Measurements from ENCODE around the gene PRAMEF9.
"Not testable (repeated sequence)": the region's sequence is repeated elsewhere in the genome, so short reads cannot be mapped to it uniquely, and the experiment has no call there.

Gene PRAMEF9

GRCh38 chr1:13222788-13223187, 51.1 kb downstream of the PRAMEF9 start:
- not testable (repeated sequence) for H3K79me2 ChIP-seq (ENCODE audit: insufficient read depth, low read length); H2AFZ ChIP-seq (ENCODE audit: low read length); H3K36me3 ChIP-seq (ENCODE audit: insufficient read depth, low read length); H4K20me1 ChIP-seq (ENCODE audit: insufficient read depth, low read length, poor library complexity, severe bottlenecking); H3K4me1 ChIP-seq (ENCODE audit: insufficient read depth, low read length, poor library complexity, severe bottlenecking); H3K9me2 ChIP-seq (replicated peaks; ENCODE audit: low read depth, low read length); H3K4me2 ChIP-seq (ENCODE audit: low read depth, low read length, poor library complexity, severe bottlenecking); H3K9ac ChIP-seq (ENCODE audit: low read depth, low read length, poor library complexity, severe bottlenecking); H3K27me3 ChIP-seq (ENCODE audit: insufficient read depth, low read length, poor library complexity, severe bottlenecking); H3F3A ChIP-seq (ENCODE audit: low read depth); H3K9me3 ChIP-seq (ENCODE audit: insufficient read depth, low read depth, low read length); H3K4me3 ChIP-seq (ENCODE audit: low read length, poor library complexity, severe bottlenecking)

GRCh38 chr1:13224480-13225060, 52.9 kb downstream of the PRAMEF9 start:
- H3F3A ChIP-seq (ENCODE audit: low read depth): no peaks in the 10 kb centered on the region
- H3K4me2 ChIP-seq (ENCODE audit: low read depth, low read length, poor library complexity, severe bottlenecking): no peak overlapping the region
- no peaks in the 10 kb centered on the region for H3K79me2 ChIP-seq (ENCODE audit: insufficient read depth, low read length)
- no peak overlapping the region for H3K4me3 ChIP-seq (ENCODE audit: low read length, poor library complexity, severe bottlenecking)
- no peaks in the 10 kb centered on the region for H3K36me3 ChIP-seq (ENCODE audit: insufficient read depth, low read length)
- TF ChIP-seq CTCF (conservative IDR thresholded peaks at IDR 0.05; ENCODE audit: low read length) (no peak), EZH2phosphoT487 (IDR thresholded peaks at IDR 0.05; ENCODE audit: borderline replicate concordance) (no peak)
- no peak overlapping the region for H2AFZ ChIP-seq (ENCODE audit: low read length)
- H4K20me1 ChIP-seq (ENCODE audit: insufficient read depth, low read length, poor library complexity, severe bottlenecking): no peaks in the 10 kb centered on the region
- no peaks in the 10 kb centered on the region for H3K27me3 ChIP-seq (ENCODE audit: insufficient read depth, low read length, poor library complexity, severe bottlenecking)
- no peaks in the 10 kb centered on the region for H3K4me1 ChIP-seq (ENCODE audit: insufficient read depth, low read length, poor library complexity, severe bottlenecking)
- H3K9me3 ChIP-seq (ENCODE audit: insufficient read depth, low read depth, low read length): no peaks in the 10 kb centered on the region
- no peak overlapping the region for H3K9ac ChIP-seq (ENCODE audit: low read depth, low read length, poor library complexity, severe bottlenecking)
- H3K9me2 ChIP-seq (replicated peaks; ENCODE audit: low read depth, low read length): no peaks in the 10 kb centered on the region

GRCh38 chr1:13225675-13226204, 54.1 kb downstream of the PRAMEF9 start, which contains the start of gene PRAMEF18:
TSS of gene PRAMEF18 (minus strand) at chr1:13226154. CDS start at chr1:13226106, 48 bp downstream.
- not testable (repeated sequence) for H3K27me3 ChIP-seq (ENCODE audit: insufficient read depth, low read length, poor library complexity, severe bottlenecking); H3K9ac ChIP-seq (ENCODE audit: low read depth, low read length, poor library complexity, severe bottlenecking); H3F3A ChIP-seq (ENCODE audit: low read depth); H3K9me3 ChIP-seq (ENCODE audit: insufficient read depth, low read depth, low read length); H3K79me2 ChIP-seq (ENCODE audit: insufficient read depth, low read length); H3K9me2 ChIP-seq (replicated peaks; ENCODE audit: low read depth, low read length); H2AFZ ChIP-seq (ENCODE audit: low read length); H3K4me1 ChIP-seq (ENCODE audit: insufficient read depth, low read length, poor library complexity, severe bottlenecking); H3K4me3 ChIP-seq (ENCODE audit: low read length, poor library complexity, severe bottlenecking); H3K36me3 ChIP-seq (ENCODE audit: insufficient read depth, low read length); H4K20me1 ChIP-seq (ENCODE audit: insufficient read depth, low read length, poor library complexity, severe bottlenecking); H3K4me2 ChIP-seq (ENCODE audit: low read depth, low read length, poor library complexity, severe bottlenecking)

GRCh38 chr1:13227271-13228055, 55.8 kb downstream of the PRAMEF9 start:
- H2AFZ ChIP-seq (ENCODE audit: low read length); H3K27me3 ChIP-seq (ENCODE audit: insufficient read depth, low read length, poor library complexity, severe bottlenecking); H3K9me2 ChIP-seq (replicated peaks; ENCODE audit: low read depth, low read length); H3K4me1 ChIP-seq (ENCODE audit: insufficient read depth, low read length, poor library complexity, severe bottlenecking); H3K9me3 ChIP-seq (ENCODE audit: insufficient read depth, low read depth, low read length); H4K20me1 ChIP-seq (ENCODE audit: insufficient read depth, low read length, poor library complexity, severe bottlenecking); H3K4me2 ChIP-seq (ENCODE audit: low read depth, low read length, poor library complexity, severe bottlenecking); H3K36me3 ChIP-seq (ENCODE audit: insufficient read depth, low read length); H3F3A ChIP-seq (ENCODE audit: low read depth); H3K9ac ChIP-seq (ENCODE audit: low read depth, low read length, poor library complexity, severe bottlenecking); H3K4me3 ChIP-seq (ENCODE audit: low read length, poor library complexity, severe bottlenecking); H3K79me2 ChIP-seq (ENCODE audit: insufficient read depth, low read length): not testable (repeated sequence)

Measured in Loucy (cell line).